ENCODE data around the gene OR2T29.
"Not testable (repeated sequence)": the region's sequence is repeated elsewhere in the genome, so short reads cannot be mapped to it uniquely, and the experiment has no call there.

Gene OR2T29

GRCh38 chr1:248562672-248563071 lies at the start of gene OR2T29:
TSS of gene OR2T29 (minus strand) at chr1:248562772. CDS start at chr1:248559491, 3,281 bp downstream.
- not testable (repeated sequence) for DNase-seq

DNA sequence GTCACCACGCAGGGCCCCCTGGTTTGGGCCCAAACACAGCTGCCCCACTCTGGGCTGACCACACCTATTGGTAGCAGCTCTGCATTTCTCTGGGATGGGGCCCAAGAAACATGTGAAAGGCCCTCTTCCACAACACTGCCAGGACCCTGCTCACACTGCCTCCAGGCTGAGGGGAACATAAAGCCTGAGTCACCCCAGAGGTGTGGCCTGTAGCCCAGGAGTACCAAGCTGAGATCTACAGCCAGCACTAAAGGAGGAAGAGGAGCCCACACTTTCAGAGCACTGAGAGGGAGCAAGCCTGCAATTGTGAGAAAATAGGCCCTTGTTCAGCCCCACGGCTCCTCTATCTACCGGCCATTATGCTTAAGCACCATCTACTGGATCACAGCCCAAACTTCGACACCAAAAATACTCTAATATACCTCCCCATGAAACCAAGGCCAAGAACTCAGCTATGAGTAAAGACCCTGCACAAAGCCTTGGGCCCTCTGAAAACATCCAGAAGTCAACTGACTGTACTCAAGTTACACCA lies 49.4 kb upstream of the OR2T29 start:
- no peak for DNase-seq

DNA sequence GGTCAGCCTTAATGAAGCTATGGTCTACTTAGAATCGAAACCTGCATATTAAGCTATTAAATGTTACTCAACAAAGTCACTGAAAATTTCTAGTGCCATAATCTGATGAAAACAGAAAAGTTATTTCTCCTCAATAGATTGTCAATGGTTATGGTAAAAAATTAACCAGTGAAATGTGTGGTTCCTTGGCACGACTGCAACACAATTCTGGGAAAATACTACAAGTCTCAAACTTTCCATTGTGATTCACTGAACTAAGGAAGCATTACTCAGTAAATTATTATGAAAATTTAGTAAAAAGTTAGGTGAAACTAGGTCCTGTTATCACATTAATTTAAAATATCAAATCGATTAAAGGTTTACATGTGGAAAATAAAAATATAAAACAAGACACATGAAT lies 47.7 kb upstream of the OR2T29 start:
- DNase-seq: no peak

DNA sequence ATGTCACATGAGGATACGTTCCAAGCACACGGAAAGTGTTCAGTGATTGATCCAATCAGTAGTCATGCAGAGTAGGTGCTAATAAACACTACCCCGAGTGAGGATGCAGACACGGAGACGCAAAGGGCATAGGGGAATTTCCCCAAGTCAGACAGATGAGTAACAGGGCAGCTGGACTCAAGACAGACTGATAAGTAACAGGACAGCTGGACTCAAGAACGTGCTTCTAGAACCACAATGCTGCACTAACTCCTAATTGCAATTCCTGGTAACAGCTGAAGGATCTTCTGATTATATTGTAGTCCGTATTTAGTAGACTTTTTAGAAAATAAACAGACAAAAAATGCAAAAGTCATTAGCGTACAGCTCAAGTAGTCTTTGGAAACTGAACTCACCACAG lies 36.8 kb upstream of the OR2T29 start:
- DNase-seq: no peak

DNA sequence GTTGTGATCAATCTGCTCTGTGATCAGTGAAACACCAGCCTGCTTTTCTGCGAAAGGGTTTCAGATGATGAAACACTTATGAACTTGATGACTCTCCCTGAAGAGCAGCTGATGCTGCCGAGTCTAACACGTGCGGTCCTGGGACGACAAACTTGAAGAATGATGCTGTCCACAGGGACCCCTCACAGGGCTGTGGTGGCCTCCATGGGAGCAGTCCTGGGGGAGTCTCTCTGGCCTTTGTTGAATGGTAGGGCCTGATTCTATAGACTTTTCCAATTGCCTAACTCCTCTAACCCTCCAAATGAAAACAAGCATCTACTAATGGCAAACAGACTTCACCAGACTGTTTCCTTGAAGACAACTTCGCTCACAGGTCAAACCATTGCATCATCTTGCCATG lies 35.0 kb upstream of the OR2T29 start, which contains the start of gene OR2T10:
Gene OR2T10, minus strand, starts transcription at position 112 of the 400 bp plus-strand sequence. CDS start 3,932 bp downstream, outside the sequence.
- DNase-seq: no peak

DNA sequence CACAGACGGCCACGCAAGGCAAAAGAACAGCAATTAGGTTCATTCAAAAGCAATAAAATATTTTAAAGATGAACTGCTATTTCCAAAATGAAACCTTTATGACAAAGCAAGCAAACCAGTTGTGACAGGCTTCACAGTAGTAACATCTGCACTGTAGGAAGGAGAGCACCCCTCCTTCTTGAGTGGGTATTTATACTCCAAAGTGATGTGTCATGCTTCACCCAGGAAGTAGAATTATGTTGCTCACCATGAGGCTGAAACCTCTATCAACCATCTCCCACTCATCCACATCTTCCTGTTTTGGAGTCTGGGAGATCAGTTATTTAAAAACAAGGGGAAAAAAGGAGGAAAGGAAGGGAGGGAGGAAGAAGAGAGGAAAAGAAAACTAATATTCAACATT lies 34.0 kb upstream of the OR2T29 start:
- DNase-seq: no peak

DNA sequence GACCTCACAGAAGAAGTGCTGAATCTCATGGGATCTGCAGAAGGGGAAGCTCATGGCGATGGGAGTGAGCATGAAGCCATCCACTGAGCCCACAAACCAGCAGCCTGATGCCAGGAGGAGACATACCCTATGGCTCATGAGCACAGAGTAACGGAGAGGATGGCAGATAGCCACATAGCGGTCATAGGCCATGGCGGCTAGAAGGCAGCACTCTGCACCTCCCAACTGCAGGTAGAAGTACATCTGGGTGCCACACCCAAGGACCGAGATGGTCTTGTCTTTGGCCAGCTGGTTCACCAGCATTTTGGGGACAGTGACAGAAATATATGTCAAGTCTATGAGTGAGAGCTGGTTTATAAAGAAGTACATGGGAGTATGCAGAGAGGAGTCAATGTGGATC lies 30.7 kb upstream of the OR2T29 start:
- DNase-seq: no peak

GRCh38 chr1:248592655-248593054 lies 30.1 kb upstream of the OR2T29 start:
- no peak for DNase-seq

- no peak for DNase-seq
Observed at GRCh38 chr1:248590055-248590454, 27.5 kb upstream of the OR2T29 start.

DNA sequence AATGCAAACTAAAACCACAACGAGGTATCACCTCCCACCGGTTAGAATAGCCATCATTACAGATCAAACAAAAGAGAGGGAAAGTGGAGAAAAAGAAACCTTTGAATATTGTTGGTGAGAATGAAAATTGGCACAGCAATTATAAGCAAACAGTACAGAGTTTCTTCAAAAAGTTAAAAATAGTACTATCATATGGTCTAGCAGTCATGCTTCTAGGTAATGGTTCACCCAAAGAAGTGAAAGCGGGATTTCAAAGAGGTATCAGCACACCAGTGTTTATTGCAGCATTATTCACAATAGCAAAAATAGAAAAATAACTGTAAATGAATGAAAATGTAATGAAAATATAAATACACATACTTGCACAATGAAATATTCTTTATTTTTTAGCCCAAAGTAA lies 26.8 kb upstream of the OR2T29 start:
- DNase-seq: no peak

DNA sequence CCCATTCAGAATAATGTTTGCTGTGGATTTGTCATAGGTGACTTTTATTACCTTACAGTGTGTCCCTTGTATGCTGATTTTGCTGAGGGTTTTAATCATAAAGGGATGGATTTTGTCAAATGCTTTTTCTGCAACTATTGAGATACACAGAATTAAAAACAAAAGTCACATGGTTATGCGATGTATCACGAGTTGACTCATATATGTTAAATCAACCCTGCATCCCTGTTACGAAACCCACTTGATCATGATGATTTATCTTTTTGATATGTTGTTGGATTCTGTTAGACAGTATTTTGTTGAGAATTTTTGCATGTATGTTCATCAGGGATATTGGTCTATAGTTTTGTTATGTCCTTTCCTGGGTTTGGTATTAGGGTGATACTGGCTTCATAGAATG lies 22.7 kb upstream of the OR2T29 start:
- no peak for DNase-seq

DNA sequence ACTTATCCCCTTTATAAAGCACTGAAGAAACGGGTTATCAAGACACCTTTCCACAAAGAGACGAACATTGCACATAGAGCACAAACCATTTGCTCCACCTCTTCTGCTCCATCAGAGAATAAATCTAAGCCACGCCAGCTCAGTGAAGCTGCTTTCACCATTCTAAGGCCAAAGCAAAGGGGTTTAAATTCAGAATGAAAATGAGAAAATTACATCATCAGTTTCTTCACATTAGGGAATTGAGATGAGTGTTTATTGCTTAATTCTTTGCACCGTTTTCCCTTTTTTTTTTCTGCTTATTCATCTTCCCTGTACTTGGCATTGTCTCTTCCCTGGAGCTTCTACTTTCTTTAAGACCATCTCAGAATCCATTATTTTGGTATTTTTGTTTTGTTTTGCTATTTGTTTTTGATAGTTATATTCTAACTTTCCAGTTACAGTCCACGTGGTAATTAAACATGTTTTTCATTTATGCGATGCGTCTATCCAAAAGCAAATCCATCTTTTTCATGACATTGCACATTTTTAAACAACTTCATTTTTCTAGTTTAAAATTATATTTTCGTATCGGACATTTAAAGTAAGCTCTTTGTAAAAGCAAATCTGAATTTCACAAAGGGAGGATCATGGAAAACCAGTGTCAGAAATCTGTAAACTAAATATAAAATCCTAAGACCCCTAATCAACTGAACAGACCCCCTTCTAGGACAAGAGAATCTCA lies 13.8 kb upstream of the OR2T29 start:
- DNase-seq: no peak

GRCh38 chr1:248574657-248575056 lies 12.1 kb upstream of the OR2T29 start, which contains the start of gene OR2T34:
TSS of gene OR2T34 (minus strand) at chr1:248574757. CDS start at chr1:248574757, 0 bp downstream.
- DNase-seq: not testable (repeated sequence)

DNA sequence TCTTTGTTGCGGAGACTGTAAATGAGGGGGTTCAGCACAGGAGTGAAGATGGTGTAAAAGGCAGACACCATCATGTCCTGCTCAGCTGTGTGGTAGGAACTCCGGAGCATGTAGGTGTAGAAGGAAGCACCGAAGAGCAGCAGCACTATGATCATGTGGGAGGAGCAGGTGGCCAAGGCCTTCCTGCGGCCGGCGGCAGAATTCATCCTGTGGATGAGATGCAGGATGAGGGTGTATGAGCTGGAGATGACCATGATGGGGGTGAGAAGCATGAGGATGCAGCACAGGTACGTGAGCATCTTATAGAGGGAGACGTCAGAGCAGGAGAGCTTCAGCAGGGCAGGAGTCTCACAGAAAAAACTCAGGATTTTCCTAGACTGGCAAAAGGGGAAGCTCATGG lies 11.3 kb upstream of the OR2T29 start:
- not testable (repeated sequence) for DNase-seq

GRCh38 chr1:248572049-248572448 lies 9.5 kb upstream of the OR2T29 start:
- not testable (repeated sequence) for DNase-seq

DNA sequence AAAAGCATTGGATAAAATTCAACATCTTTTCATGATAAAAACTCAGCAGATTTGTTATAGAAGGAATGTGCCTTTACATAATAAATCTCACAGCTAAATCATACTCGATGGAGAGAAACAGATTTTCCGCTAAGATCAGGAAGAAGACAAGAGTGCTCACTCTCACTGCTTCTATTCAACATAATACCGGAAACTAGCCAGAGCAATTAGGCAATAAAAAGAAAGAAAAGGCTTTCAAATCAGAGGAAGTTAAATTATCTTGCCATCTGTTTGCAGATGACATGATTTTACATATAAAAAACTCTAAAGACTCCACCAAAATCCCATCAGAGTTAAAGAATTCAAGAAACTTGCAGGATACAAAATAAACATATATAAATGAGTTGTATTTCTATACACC lies 8.2 kb upstream of the OR2T29 start:
- not testable (repeated sequence) for DNase-seq

GRCh38 chr1:248569049-248569448 lies 6.5 kb upstream of the OR2T29 start:
- not testable (repeated sequence) for DNase-seq

- DNase-seq: not testable (repeated sequence)
Observed at GRCh38 chr1:248565530-248566373, 3.2 kb upstream of the OR2T29 start.

DNA sequence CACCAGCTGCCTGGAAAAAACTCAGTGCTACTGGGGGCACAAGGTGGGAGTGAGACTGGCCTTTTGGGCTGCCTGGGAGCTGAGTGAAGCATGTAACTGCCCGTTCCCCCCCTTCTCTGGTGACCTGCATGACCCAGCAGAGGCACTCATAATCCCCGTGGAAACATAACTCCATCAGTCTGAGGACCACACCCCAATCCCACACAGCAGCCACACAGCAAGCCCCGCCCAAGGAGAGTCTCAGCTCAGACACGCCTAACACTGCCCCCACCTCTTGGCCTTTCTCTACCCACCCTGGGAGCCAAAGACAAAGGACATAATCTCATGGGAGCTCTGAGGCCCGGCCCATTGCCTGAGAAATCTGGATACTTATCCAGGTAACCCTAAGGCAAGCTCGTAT lies 11.5 kb downstream of the OR2T29 start:
- DNase-seq: not testable (repeated sequence)

DNA sequence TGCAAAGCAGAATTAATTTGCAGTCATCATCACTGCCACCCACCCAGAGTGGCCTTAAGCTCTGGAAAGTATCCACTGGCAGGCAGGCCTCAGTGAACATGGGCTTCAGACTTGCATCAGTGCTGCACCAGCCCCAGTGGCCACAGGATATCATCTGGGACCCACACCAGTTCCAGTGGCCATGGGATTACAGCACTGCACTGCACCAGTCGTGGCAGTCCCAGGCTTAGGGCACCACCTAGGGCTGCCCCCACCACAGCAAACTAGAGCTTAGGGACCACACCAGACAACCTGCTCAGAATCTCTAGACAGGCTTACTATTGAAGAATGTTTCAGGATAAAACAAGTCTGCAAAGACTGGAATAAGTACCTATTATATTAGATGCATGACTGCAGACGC lies 15.2 kb downstream of the OR2T29 start:
- DNase-seq: not testable (repeated sequence)

DNA sequence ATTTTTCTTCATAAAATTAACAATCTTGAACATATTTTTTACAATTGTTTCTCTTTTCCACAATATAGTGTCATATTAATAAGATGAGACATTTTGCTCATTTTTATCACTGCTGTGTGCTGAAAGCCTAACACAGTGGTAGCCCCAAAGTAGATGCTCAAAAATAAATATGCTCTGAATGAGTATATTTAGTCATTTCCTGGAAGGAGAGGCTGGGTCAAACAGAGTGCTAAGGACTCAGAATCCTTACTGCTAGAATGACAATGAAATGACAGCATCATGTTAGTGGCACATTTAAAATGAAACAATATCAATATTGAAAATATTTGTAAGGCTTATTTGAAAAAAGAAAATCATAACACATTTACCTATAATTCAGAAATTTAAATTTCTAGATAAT lies 25.1 kb downstream of the OR2T29 start:
- DNase-seq: not testable (repeated sequence)

- peak; percentile 37 for DNase-seq
Observed at GRCh38 chr1:248521856-248522255, 40.7 kb downstream of the OR2T29 start.

- DNase-seq: not testable (repeated sequence)
Observed at GRCh38 chr1:248510217-248510616, 52.4 kb downstream of the OR2T29 start.

DNA sequence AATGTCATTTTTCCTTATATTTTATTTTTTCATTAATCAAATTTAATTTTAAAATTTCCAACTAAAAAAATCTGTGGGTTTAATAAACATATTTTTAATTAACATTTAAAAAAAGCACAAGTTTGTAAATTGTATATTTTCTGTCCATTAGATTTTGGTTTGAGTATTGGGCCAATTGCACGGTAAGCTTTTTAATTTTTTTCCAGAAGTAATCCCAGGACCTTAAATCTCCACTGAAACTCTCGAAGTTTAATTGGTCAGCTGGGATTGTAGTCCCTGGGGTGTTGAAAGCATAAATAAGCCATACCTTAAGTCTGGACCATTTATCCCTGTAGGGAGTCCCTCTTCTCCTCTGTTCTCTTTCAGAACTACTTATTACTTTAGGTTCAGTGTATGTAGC lies 54.8 kb downstream of the OR2T29 start, which contains the start of gene OR2G6:
Gene OR2G6, plus strand, starts transcription at position 301 of the 400 bp plus-strand sequence. CDS start 13,574 bp downstream, outside the sequence.
- not testable (repeated sequence) for DNase-seq

Data from islet precursor cell (in vitro differentiated cells).